HCT116 (cell line): ENCODE data around the gene CNTNAP5. TPM values are rescaled to one million over a fixed set of nuclear protein-coding genes. Genes with fewer than 3 reads are reported as not detected.

Experiments
- ATAC-seq: fragments of 200-7000 bp; cut with Tn5 transposase; 2 replicates; pipeline ENCODE4 v1.9.1; 2020; ENCODE audit warnings: mild to moderate bottlenecking, moderate library complexity
- BruUV-seq: library from RNA; stranded (reverse); fragments of 400-500 nt; replicated peaks from 2 replicates; lab custom pipeline; 2021; lab: Mats Ljungman, UMichigan
- CTCF ChIA-PET: fragments of 300-600 bp; sonication (Branson Sonifier 250); formaldehyde crosslinking; loops from one replicate; lab custom pipeline; 2021; ENCODE audit warnings: antibody characterized with exemption; lab: Charles Lee
- POLR2A ChIA-PET: fragments of 300-600, 350-600 bp; sonication (Branson Sonifier 250); formaldehyde crosslinking; loops from one replicate; lab custom pipeline; 2021; ENCODE audit warnings: antibody characterized with exemption; lab: Charles Lee
- RAD21 ChIA-PET, 2 experiments: fragments of 300-600 bp; sonication (Branson Sonifier 250); formaldehyde crosslinking; loops; one replicate each; lab custom pipeline; 2023; ENCODE audit warnings: low total read pairs in 2 of 2; ENCODE audit not compliant: uncharacterized antibody in 2 of 2, unreplicated experiment in 2 of 2, low non-redundant PET in 1 of 2; lab: Charles Lee
- DNase-seq: peaks from one replicate; pipeline ENCODE4 v3.0.0-alpha.2; 2010; ENCODE audit warnings: low read depth, low spot score
- H2AFZ ChIP-seq: fragments of 200-600 bp; shearing (Covaris generic), sonication (generic); 2 replicates; pipeline ENCODE4 v1.6.1; 2017; ENCODE audit warnings: low read depth, mixed run types, mixed read lengths, antibody characterized with exemption, low read length; ENCODE audit not compliant: poor library complexity, severe bottlenecking
- H3K27ac ChIP-seq: 2 replicates; pipeline ENCODE4 v1.5.1; 2012; ENCODE audit warnings: low read depth, low read length
- H3K27me3 ChIP-seq: fragments of 200-600 bp; sonication (generic); 2 replicates; pipeline ENCODE4 v1.6.1; 2016; ENCODE audit warnings: mixed run types, low read length, mixed read lengths; ENCODE audit not compliant: insufficient read depth
- H3K36me3 ChIP-seq, 2 experiments: fragments of 200-500 bp in 1 of 2; fragments of 200-600 bp in 1 of 2; sonication (Bioruptor generic) in 1 of 2; sonication (generic) in 1 of 2; 2 replicates each; pipeline versions ENCODE4 v1.5.1 to v1.6.1; 2014 to 2016; ENCODE audit warnings: low read length in 2 of 2, inconsistent platforms in 1 of 2, mixed read lengths in 1 of 2, mixed run types in 1 of 2; ENCODE audit not compliant: insufficient read depth in 2 of 2, control insufficient read depth in 1 of 2
- H3K4me1 ChIP-seq, 2 experiments: fragments of 200-600 bp in 1 of 2; sonication (generic) in 1 of 2; 2 replicates each; pipeline versions ENCODE4 v1.5.1 to v1.6.1; 2012 to 2017; ENCODE audit warnings: low read length in 2 of 2, inconsistent platforms in 1 of 2, mild to moderate bottlenecking in 1 of 2, mixed read lengths in 1 of 2, mixed run types in 1 of 2, moderate library complexity in 1 of 2; ENCODE audit not compliant: insufficient read depth in 2 of 2, control insufficient read depth in 1 of 2
- H3K4me2 ChIP-seq: fragments of 200-600 bp; sonication (generic); 2 replicates; pipeline ENCODE4 v1.6.1; 2017; ENCODE audit warnings: mixed run types, low read length, mixed read lengths
- H3K4me3 ChIP-seq, 2 experiments: fragments of 200-600 bp in 1 of 2; sonication (generic) in 1 of 2; replicated peaks in 1 of 2; 2 replicates each; pipeline ENCODE4 v1.5.1; 2011 to 2016; ENCODE audit warnings: low read length in 2 of 2, control low read depth in 1 of 2, low read depth in 1 of 2, mild to moderate bottlenecking in 1 of 2, mixed read lengths in 1 of 2, mixed run types in 1 of 2
- H3K79me2 ChIP-seq: fragments of 200-600 bp; sonication (generic); 2 replicates; pipeline ENCODE4 v1.6.1; 2017; ENCODE audit warnings: mild to moderate bottlenecking, mixed run types, low read length, moderate library complexity, mixed read lengths; ENCODE audit not compliant: insufficient read depth
- H3K9ac ChIP-seq: fragments of 200-600 bp; sonication (generic); 2 replicates; pipeline ENCODE4 v1.6.1; 2016; ENCODE audit warnings: low read length, mixed read lengths
- H3K9me2 ChIP-seq: fragments of 200-600 bp; sonication (generic), shearing (Covaris generic); 2 replicates; pipeline ENCODE4 v1.6.1; 2017; ENCODE audit warnings: mixed run types, mild to moderate bottlenecking, moderate library complexity; ENCODE audit not compliant: insufficient read depth
- H3K9me3 ChIP-seq, 2 experiments: fragments of 200-500 bp in 1 of 2; fragments of 200-600 bp in 1 of 2; sonication (Bioruptor generic) in 1 of 2; sonication (generic) in 1 of 2; 2 replicates each; pipeline ENCODE4 v1.6.1; 2014 to 2017; ENCODE audit warnings: low read length in 2 of 2, mixed read lengths in 2 of 2, inconsistent platforms in 1 of 2, low read depth in 1 of 2, mild to moderate bottlenecking in 1 of 2, mixed run types in 1 of 2, moderate library complexity in 1 of 2; ENCODE audit not compliant: control insufficient read depth in 1 of 2, insufficient read depth in 1 of 2
- H4K20me1 ChIP-seq: fragments of 200-600 bp; sonication (generic), shearing (Covaris generic); 2 replicates; pipeline ENCODE4 v1.6.1; 2017; ENCODE audit warnings: mixed run types, mild to moderate bottlenecking, moderate library complexity; ENCODE audit not compliant: insufficient read depth
- CEBPB ChIP-seq: IDR thresholded peaks from 2 replicates; pipeline ENCODE4 v1.6.1; 2012; ENCODE audit warnings: low read depth
- EZH2phosphoT487 ChIP-seq: fragments of 200-600 bp; IDR thresholded peaks from 2 replicates; pipeline ENCODE4 v1.6.1; 2018; ENCODE audit warnings: antibody characterized with exemption, borderline replicate concordance
- JUND ChIP-seq: IDR thresholded peaks from 2 replicates; pipeline ENCODE4 v1.6.1; 2012
- POLR2AphosphoS5 ChIP-seq: IDR thresholded peaks from 2 replicates; pipeline ENCODE4 v1.6.1; 2011; ENCODE audit warnings: mild to moderate bottlenecking, low read depth, low read length, moderate library complexity
- RAD21 ChIP-seq: IDR thresholded peaks from 2 replicates; pipeline ENCODE4 v1.6.1; 2012; ENCODE audit warnings: low read depth, mild to moderate bottlenecking
- SIN3A ChIP-seq: IDR thresholded peaks from 2 replicates; pipeline ENCODE4 v1.6.1; 2012; ENCODE audit warnings: low read depth
- TCF7L2 ChIP-seq: IDR thresholded peaks from 2 replicates; pipeline ENCODE4 v1.7.0; 2011; ENCODE audit warnings: borderline replicate concordance, inconsistent platforms; ENCODE audit not compliant: insufficient read depth, insufficient read length; ENCODE audit errors: extremely low read depth
- YY1 ChIP-seq: IDR thresholded peaks from 2 replicates; pipeline ENCODE4 v1.6.1; 2011; ENCODE audit warnings: low read length, low read depth, moderate library complexity, mild to moderate bottlenecking; ENCODE audit not compliant: insufficient replicate concordance; ENCODE audit errors: extremely low read depth
- ZNF274 ChIP-seq: fragments of 200-500 bp; sonication (Bioruptor generic); IDR thresholded peaks from 2 replicates; pipeline ENCODE4 v1.6.1; 2014; ENCODE audit warnings: mild to moderate bottlenecking, low read depth, low read length, inconsistent platforms
- intact Hi-C: fragments of 100-400 bp; cut with micrococcal nuclease; formaldehyde crosslinking; loops from 2 replicates; pipeline ENCODE4 v1.10.0; 2022
- total RNA-seq: library from RNA; stranded (reverse); gene quantifications from one replicate; pipeline ENCODE4 v1.2.1, GENCODE V29; 2021; ENCODE audit not compliant: unreplicated experiment
- TF ChIP-seq, protein P1 (sequence below): IDR thresholded peaks from 2 replicates; pipeline ENCODE4 v1.6.1; 2012; ENCODE audit warnings: low read depth
- TF ChIP-seq, protein P2 (sequence below): IDR thresholded peaks from 2 replicates; pipeline ENCODE4 v1.6.1; 2011; ENCODE audit warnings: mild to moderate bottlenecking, low read length, moderate library complexity; ENCODE audit not compliant: insufficient replicate concordance; ENCODE audit errors: extremely low read depth
- TF ChIP-seq, protein P3 (sequence below): IDR thresholded peaks from 2 replicates; pipeline ENCODE4 v1.6.1; 2012

CNTNAP5 gene
- total RNA-seq, 1 experiment from 2014 or later, result not detected

DNA sequence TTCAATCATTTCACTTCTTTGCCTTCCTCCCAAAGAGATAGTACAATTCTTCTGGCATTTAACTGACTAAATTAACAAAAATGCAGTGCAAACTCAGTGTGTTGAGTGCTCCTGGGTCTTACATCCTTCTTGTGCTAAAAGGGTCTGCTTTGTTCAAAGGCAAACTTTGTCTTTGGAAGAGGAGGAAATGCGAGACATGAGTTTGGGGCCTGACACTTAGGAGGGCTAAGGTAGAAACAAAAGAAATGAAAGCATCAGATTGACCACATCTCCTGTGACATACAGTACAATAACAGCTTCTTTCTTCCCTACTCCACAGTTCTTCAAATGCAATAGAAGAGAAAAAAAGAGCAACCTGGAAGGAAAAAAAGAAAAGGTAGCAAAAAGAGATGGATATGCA lies 161.7 kb downstream of the CNTNAP5 start:
- ATAC-seq (no peak), DNase-seq (no peak)
- no peak overlapping the region for H3K4me2 ChIP-seq
- BruUV-seq, result no TSS peak
- no peaks in the 10 kb centered on the region for H3K79me2 ChIP-seq
- no peaks in the 10 kb centered on the region for H4K20me1 ChIP-seq
- ChIA-PET POLR2A (no interaction called here), CTCF (no interaction called here), RAD21 (no interaction called here)
- H3K9ac ChIP-seq, result no peak overlapping the region
- H3K4me3 ChIP-seq, result no peak overlapping the region
- no peak overlapping the region for H3K27ac ChIP-seq
- no peak overlapping the region for H2AFZ ChIP-seq
- H3K36me3 ChIP-seq, result no peaks in the 10 kb centered on the region
- no peaks in the 10 kb centered on the region for H3K27me3 ChIP-seq
- intact Hi-C loops, result no loop called here
- H3K9me3 ChIP-seq, result peaks cover 7 to 19% of the 10 kb centered on the region in 2 experiments; a peak in 2 of 4 replicates
- no peaks in the 10 kb centered on the region for H3K9me2 ChIP-seq
- no peaks in the 10 kb centered on the region for H3K4me1 ChIP-seq
- TF ChIP-seq SIN3A (no peak), ZNF274 (no peak), EZH2phosphoT487 (no peak), YY1 (no peak), RAD21 (no peak), CEBPB (no peak), POLR2AphosphoS5 (no peak), JUND (no peak), TCF7L2 (no peak)
- TF ChIP-seq, protein P1, sequence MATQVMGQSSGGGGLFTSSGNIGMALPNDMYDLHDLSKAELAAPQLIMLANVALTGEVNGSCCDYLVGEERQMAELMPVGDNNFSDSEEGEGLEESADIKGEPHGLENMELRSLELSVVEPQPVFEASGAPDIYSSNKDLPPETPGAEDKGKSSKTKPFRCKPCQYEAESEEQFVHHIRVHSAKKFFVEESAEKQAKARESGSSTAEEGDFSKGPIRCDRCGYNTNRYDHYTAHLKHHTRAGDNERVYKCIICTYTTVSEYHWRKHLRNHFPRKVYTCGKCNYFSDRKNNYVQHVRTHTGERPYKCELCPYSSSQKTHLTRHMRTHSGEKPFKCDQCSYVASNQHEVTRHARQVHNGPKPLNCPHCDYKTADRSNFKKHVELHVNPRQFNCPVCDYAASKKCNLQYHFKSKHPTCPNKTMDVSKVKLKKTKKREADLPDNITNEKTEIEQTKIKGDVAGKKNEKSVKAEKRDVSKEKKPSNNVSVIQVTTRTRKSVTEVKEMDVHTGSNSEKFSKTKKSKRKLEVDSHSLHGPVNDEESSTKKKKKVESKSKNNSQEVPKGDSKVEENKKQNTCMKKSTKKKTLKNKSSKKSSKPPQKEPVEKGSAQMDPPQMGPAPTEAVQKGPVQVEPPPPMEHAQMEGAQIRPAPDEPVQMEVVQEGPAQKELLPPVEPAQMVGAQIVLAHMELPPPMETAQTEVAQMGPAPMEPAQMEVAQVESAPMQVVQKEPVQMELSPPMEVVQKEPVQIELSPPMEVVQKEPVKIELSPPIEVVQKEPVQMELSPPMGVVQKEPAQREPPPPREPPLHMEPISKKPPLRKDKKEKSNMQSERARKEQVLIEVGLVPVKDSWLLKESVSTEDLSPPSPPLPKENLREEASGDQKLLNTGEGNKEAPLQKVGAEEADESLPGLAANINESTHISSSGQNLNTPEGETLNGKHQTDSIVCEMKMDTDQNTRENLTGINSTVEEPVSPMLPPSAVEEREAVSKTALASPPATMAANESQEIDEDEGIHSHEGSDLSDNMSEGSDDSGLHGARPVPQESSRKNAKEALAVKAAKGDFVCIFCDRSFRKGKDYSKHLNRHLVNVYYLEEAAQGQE, result no peak
- TF ChIP-seq, protein P2, sequence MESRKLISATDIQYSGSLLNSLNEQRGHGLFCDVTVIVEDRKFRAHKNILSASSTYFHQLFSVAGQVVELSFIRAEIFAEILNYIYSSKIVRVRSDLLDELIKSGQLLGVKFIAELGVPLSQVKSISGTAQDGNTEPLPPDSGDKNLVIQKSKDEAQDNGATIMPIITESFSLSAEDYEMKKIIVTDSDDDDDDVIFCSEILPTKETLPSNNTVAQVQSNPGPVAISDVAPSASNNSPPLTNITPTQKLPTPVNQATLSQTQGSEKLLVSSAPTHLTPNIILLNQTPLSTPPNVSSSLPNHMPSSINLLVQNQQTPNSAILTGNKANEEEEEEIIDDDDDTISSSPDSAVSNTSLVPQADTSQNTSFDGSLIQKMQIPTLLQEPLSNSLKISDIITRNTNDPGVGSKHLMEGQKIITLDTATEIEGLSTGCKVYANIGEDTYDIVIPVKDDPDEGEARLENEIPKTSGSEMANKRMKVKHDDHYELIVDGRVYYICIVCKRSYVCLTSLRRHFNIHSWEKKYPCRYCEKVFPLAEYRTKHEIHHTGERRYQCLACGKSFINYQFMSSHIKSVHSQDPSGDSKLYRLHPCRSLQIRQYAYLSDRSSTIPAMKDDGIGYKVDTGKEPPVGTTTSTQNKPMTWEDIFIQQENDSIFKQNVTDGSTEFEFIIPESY, result no peak
- TF ChIP-seq, protein P3, sequence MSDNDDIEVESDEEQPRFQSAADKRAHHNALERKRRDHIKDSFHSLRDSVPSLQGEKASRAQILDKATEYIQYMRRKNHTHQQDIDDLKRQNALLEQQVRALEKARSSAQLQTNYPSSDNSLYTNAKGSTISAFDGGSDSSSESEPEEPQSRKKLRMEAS, result no peak
